GM21825 (cell line): Measurements from ENCODE around the gene IFI30.

Experiments
- ATAC-seq: cut with Tn5 transposase; IDR thresholded peaks from one replicate; pipeline ENCODE4 v1.9.1; 2021; ENCODE audit warnings: mild to moderate bottlenecking, moderate library complexity; ENCODE audit not compliant: unreplicated experiment

IFI30 gene

GRCh38 chr19:18173572-18174288, at the start of gene IFI30:
IFI30 (plus strand) TSS chr19:18173813; CDS start chr19:18173842, 29 bp downstream.
- peak; percentile 45 for ATAC-seq

DNA sequence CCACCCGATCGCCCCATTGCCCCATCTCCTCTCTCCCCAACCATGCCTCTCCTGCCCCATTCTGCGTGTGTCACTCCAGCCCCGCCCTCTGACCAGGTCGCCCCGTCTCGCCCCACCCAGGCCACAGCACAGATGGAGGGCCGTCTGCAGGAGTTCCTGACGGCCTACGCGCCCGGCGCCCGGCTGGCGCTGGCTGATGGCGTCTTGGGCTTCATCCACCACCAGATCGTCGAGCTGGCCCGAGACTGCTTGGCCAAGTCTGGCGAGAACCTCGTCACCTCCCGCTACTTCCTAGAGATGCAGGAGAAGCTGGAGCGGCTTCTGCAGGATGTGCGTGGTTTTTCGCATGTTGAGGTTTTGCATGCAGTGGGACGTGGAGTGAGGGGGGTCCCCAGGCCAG, 49.8 kb upstream of the IFI30 start:
- no peak for ATAC-seq

DNA sequence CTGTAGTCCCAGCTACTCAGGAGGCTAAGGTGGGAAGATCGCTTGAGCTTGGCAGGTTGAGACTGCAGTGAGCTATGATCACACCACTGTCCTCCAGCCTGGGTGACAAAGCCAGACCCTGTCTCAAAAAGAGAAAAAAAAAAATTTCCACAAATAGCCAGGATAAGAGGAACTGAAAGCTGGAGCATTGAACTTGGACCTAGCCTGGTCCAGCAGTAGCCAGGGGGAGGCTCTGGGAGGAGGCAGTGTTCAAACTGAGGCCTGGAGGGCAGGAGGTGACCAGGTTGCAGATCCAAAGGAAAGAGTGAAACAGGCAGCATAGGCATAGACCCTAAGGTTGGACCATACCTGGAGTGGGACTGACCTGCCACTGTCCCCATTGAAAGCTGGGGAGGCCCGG, 47.5 kb upstream of the IFI30 start:
- ATAC-seq: no peak

GRCh38 chr19:18128044-18128443, 45.6 kb upstream of the IFI30 start:
- ATAC-seq: no peak

- ATAC-seq: no peak
Measured at GRCh38 chr19:18128805-18129204, 44.8 kb upstream of the IFI30 start.

- ATAC-seq: no peak
Measured at GRCh38 chr19:18130523-18131242, 42.9 kb upstream of the IFI30 start.

DNA sequence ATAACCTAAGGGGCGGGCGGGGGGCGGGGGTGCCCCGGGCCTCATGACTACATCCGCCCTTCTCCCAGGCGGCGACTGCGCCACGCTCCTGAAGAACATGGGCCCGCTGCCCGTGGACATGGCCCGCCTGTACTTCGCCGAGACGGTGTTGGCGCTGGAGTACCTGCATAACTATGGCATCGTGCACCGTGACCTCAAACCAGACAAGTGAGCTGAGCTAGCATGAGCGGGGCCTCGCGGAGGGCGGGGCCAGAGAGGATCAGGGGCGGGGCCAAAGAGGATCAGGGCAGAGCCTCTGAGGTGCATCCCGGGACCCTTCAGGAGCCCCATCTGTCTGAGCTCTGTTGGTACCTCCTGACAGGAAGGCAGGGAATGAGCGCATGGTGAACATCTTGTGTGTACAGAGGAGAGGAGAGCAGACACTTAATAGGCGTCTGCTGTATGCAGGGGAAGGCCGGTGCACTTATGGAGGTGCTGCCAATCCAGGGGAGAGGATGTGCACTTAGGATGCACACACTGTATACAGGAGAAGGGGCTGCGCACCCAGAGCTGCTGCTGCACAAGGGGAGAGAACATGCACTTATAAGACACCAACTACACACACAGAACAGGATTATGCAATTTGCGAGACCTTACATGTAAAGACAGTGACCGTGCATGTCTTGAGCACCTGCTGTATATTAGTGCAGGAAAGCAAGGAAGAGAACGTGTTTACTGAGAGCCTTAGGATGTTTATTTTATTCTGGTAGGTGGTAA, 41.6 kb upstream of the IFI30 start:
- ATAC-seq: no peak

DNA sequence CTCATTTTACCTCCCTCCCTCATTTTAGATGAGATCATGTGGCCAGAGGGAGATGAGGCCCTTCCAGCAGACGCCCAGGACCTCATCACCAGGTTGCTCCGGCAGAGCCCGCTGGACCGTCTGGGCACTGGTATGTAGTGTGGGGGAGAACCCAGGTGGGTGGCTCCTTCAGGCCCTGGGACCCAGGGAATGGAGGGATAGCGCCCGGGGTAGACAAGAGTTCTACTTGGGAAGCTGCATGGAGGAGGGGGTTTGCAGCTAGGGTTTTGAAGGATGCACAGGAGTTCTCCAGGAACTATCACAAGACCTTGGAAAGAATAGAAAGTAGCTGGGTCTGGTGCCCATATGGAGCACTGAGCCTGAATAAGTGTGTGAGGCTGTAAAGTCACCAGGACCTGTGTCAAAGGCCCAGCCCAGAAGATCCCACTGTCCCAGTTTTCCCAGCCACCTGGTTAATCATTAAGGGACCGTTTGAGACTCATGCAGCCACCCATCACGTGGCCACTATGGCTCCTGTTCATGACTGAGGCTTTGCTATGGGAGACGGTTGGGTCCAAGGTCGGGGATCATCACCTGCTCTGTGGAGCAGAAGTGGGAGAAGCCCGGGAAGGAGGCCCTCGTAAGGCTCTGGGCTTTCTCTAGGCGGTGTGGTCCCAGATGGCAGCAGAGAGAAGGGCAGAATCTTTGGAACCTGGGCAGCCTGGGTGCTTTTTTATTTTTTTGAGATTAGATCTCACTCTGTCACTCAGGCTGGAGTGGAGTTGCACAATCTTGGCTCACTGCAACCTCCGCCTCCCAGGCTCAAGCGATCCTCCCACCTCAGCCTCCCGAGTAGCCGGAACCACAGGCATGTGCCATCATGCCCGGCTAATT, 37.7 kb upstream of the IFI30 start:
- ATAC-seq: no peak

DNA sequence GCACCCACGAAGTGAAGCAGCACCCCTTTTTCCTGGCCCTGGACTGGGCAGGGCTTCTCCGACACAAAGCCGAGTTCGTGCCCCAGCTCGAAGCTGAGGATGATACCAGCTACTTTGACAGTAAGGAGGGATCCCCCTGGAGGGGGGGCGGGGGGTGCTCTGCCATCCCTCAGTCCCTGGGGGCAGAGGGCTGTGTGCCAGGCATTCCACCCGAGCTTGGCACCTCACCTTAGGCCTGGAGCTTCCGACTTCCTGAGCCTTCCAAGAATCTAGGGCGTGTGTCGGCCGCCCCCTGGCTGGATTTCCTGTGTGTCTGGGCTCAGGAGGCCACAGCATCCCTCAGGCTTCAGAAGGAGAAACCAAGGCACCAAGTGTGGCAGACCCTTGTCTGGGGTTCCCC, 36.4 kb upstream of the IFI30 start:
- no peak for ATAC-seq

DNA sequence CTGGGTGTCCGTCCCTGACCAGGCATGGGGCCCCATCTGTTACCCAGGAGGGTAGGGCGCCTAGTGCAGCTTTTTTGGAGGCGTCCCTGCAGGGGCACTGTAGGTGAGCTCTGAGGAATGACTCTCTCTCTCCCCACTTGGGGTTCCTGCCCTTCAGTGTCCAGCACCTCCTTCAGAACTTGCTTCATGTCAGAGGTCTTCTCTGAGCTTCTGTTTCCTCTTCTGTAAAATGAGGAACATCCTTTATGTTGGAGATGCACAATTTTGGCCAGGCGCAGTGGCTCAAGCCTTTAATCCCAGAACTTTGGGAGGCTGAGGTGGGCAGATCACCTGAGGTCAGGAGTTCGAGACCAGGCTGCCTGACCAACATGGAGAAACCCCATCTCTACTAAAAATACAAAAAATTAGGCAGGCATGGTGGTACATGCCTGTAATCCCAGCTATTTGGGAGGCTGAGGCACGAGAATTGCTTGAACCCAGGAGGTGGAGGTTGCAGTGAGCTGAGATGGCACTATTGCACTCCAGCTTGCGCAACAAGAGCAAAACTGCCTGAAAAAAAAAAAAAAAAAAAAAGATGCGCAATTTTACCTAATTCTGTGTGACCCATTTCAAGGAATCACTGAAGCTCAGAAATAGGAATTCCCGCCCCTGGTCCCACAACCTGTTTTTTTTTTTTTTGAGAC, 35.8 kb upstream of the IFI30 start:
- no peak for ATAC-seq

- no peak for ATAC-seq
Measured at GRCh38 chr19:18140473-18140872, 33.1 kb upstream of the IFI30 start.

GRCh38 chr19:18141031-18141430, 32.6 kb upstream of the IFI30 start:
- no peak for ATAC-seq

DNA sequence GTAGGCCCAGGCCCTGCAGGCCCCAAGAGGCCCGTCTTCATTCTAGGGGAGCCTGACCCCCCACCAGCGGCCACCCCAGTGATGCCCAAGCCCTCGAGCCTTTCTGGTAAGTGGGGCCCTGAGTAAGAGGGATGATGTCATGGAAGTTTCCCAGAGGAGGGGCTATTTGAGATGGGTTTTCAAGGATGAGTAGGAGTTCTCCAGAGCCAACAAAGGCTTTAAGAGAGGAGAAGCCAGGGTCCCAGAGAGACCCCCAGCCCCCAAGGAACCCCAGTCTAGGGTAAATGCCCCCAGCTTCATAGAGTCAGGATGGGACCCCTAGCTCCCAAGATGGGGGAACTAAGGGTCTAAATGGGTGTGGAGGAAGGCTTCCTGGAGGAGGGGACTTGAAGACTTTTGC, 29.7 kb upstream of the IFI30 start:
- ATAC-seq: no peak

DNA sequence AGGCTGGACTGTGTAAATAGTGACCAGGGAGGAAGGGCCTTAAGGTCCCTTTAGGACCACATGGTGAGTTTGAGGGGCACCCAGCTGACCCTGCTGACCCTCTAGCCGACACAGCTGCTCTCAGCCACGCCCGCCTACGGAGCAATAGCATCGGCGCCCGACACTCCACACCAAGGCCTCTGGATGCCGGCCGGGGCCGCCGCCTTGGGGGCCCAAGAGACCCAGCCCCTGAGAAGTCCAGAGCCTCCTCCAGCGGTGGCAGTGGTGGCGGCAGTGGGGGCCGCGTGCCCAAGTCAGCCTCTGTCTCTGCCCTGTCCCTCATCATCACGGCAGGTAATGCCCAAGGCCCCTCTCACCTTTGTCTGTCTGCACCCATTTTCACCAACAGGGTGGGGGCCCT, 29.3 kb upstream of the IFI30 start:
- no peak for ATAC-seq

GRCh38 chr19:18144906-18145305, 28.7 kb upstream of the IFI30 start:
- ATAC-seq: no peak

GRCh38 chr19:18145391-18145999, 28.1 kb upstream of the IFI30 start:
- ATAC-seq: no peak

DNA sequence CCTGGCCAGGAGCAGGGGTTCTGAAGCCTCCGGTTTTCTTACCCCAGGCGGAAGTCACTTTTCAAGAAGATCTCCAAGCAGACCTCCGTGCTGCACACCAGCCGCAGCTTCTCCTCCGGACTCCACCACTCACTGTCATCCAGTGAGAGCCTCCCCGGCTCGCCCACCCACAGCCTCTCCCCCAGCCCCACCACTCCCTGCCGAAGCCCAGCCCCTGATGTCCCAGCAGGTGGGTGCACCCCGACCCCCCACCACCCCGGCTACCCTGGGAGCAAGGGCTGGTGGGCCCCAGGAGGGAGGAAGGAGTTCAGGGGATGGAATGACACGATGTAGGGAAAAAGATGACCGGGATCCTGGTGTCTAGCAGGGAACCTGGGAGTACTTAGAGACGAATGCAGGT, 26.2 kb upstream of the IFI30 start:
- ATAC-seq: no peak

GRCh38 chr19:18149596-18149975, 24.0 kb upstream of the IFI30 start:
- ATAC-seq: no peak

GRCh38 chr19:18150776-18151624, 22.6 kb upstream of the IFI30 start:
- ATAC-seq: no peak
